Cardiac septum (tissue), 1 donor: ENCODE data around the gene ATF5. TPM values are rescaled to one million over a fixed set of nuclear protein-coding genes. Genes with fewer than 3 reads are reported as not detected.
"Not testable (repeated sequence)": the region's sequence is repeated elsewhere in the genome, so short reads cannot be mapped to it uniquely, and the experiment has no call there.

ENCODE experiments used
- DNase-seq: peaks from one replicate; pipeline ENCODE4 v3.0.0-alpha.2; 2020; ENCODE audit warnings: low spot score
- intact Hi-C: fragments of 100-400 bp; cut with DNase I; formaldehyde crosslinking; loops from one replicate; pipeline ENCODE4 v1.14.0; 2022
- total RNA-seq: library from RNA; stranded (reverse); fragmentation: NEBNext Ultra II Directional; extraction: Animal tissue kit (Norgen Biotek cat#: 25700); gene quantifications from one replicate; pipeline ENCODE4 v1.2.1, GENCODE V29; 2021
- donor health status: DM: no; HTN: no; CAD: no.

ATF5 gene
- total RNA-seq, 1 donor from 2014 or later = 10.6 TPM

DNA sequence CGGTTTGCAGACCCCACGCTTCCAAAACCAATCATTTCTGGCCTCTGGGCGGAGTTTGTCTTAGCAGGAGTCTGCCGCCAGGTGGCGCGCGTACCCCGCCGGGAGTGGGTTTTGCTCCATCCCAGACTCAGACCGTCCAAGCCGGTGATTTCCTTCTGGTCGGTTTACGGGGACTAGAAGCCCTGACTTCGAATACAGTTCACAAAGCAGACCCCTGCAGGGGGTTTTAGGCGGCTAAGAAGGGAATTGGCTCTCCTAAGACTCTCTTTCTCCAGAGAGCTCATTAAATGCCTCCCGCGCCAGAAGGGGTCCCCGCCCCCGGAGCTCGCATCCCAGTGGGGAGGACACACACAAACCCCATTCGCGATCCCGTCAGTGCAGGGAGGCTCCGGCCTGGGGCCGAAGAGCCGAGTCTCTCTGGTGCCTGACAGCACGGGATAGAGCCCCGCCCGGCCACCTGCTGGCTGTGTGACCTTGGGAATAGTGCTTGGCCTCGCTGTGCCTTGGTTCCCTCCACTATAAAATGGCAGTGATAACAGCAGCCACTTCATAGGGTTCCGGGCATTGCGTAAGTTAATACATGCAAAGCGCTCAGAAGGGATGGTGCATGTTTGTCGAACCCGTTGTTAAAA lies 8.9 kb downstream of the ATF5 start:
- peak; percentile 91 for DNase-seq
- intact Hi-C loops = loop anchor here (2.0 to 10.0 kb wide), 2 partner anchors 45 to 197 kb away; no protein-coding TSS in a partner anchor

DNA sequence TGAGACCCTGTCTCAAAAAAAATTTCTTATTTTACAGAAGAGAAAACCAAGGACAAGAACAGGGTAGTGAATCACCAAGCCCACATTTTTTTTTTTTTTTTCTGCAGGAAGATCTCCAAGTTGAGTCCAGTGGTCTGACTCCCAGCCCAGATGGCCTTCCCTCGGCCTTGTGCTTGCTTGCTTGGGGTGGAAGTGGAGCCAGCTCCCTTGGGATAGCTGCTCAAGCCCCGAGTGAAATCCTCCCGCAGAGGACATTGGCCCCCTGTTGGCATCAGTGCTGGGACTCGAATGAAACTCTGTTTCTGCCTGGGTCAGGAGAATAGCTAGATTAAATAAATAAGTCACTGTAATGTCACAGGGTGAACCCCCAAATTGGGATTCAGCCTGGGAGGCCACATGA lies 9.7 kb downstream of the ATF5 start:
- DNase-seq = no peak
- intact Hi-C loops = loop anchor here (10.0 kb wide), 1 partner anchor 196 kb away; no protein-coding TSS in a partner anchor

DNA sequence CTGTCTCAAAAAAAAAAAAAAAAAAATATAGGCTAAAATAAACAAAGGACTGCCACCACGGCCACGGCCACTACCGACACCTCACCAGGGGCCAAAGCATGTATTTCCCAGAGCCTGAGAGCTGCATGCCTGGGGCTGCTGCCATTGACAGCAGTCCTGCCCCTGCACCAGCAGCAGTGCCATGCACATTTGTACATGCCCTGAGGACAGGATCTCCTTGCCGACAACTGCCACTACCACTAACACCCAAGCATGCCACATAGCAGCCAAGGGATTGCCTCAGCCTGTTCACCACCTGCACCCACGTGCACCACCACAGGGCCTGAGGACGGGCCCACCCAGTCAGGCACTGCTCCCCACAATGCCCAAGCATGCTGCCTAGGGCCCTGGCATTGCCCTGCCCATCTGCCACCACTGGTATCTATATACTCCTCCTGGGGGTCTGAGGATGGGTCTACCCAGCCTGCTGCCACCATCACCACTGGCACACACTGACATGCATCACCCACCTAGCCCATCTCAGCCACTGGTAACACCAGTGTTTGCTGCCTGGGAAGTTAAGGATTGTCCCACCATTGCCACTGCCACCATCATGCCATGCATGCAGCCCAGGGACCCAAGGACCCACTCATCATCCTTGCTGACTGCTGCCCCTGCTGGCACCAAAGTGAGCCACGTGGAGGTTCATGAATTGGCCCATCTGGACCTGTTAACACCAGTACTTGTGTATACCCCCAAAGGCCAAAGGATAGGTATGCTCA lies 10.9 kb downstream of the ATF5 start:
- intact Hi-C loops = loop anchor here (10.0 kb wide), 1 partner anchor 195 kb away; no protein-coding TSS in a partner anchor
- DNase-seq = no peak

DNA sequence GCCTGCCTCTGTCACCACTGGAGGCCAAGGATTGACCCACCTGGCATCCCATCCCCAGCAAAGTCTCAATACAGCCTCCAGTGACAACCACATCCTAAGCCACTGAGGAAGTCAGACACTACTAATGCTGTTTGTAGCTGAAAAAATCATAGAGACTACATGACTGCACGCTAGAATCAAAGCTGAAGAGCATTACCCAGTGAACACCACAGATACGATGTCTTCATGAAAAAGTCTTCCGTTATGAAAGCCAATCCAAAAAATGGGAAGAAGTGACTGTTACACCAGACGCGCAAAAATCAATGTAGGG lies 11.4 kb downstream of the ATF5 start:
- no peak for DNase-seq
- intact Hi-C loops = no loop called here

DNA sequence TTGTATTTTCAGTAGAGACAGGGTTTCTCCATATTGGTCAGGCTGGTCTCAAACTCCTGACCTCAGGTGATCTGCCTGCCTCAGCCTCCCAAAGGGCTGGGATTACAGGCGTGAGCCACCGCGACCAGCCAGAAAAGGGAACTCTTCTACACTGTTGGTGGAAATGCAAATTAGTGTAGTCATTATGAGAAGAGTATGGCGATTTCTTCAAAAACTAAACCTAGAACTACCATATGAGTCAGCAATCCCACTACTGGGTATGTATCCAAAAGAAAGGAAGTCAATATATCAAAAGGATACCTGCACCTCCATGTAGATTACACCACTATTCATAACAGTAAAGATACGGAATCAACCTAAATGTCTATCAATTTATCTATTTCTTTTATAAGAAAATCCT lies 15.6 kb downstream of the ATF5 start:
- intact Hi-C loops = not testable (repeated sequence)

DNA sequence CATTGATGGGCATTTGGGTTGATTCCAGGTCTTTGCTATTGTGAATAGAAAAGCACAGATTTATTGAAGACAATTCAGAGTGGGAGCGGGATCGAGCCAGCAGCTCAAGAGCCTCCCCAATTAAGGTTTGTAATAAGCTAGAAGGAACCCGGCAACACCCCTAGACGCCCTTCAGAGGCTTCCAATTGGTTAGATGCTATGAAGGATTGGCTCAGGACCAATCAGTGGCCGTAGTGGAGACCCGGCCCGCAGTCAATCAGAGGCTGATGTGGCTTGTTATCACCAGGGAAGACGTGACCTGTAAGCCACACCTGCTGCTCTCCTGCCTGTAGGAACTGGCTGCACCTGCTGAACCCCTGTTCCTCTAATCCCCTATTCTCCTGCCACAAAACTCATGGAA lies 17.4 kb downstream of the ATF5 start:
- DNase-seq = no peak
- intact Hi-C loops = no loop called here

More for the DNA sequence above, 15.6 kb downstream of the ATF5 start:
- DNase-seq = not testable (repeated sequence)

DNA sequence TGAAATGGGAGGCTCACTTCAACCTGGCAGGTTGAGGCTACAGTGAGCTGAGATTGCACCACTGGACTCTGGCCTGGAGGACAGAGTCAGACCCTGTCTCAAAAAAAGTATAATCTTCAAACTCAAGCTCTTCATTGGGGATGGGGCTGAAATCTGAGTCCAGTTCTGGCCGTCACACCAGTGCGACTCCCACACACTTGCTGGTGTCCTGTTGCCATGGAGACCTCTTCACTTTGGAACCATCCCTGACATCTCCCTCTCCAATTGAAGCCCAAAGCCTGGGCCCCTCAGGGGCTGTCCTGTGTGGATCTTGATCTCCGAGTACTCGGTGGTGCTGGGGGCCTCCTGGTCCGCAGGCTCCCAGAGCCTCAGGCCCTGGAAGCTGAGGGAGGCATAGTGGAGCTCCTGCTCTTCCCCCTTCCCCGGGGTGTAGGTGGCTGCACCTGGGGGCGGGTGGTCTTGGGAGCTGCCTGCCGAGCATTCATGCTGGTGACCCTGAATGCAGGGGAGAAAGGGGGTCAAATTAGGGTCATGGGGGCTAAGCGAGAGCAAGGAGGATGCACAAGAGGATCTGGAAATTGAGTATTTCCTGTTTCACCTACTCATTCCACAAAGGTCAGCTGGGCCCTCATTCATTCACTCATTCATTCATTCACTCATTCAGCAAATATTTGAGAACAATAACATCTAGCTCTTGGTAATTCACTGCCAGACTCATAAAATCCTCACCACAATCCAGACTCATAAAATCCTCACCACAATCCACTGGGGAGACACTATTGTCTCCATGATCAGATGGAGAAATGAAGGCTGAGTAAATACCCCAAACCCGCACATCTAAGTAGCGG lies 21.0 kb downstream of the ATF5 start:
- DNase-seq = no peak
- intact Hi-C loops = no loop called here

DNA sequence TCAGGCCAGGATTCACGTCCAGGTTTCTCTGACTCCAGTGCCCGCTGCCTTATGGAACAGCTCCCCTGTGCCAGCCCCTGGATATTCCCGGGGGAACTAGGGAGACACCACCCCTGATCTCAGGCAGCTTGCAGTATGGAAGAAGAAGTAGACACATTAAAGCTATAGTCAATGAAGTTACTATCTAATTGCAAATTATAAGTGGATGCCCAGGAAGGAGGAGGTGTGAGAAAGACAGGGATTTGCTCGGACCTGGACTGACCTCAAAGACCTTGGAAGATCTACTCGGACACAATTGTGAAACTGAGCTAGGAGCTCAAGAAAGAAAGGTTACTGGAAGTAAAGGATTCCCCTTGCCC lies 21.6 kb downstream of the ATF5 start:
- intact Hi-C loops = no loop called here

DNA sequence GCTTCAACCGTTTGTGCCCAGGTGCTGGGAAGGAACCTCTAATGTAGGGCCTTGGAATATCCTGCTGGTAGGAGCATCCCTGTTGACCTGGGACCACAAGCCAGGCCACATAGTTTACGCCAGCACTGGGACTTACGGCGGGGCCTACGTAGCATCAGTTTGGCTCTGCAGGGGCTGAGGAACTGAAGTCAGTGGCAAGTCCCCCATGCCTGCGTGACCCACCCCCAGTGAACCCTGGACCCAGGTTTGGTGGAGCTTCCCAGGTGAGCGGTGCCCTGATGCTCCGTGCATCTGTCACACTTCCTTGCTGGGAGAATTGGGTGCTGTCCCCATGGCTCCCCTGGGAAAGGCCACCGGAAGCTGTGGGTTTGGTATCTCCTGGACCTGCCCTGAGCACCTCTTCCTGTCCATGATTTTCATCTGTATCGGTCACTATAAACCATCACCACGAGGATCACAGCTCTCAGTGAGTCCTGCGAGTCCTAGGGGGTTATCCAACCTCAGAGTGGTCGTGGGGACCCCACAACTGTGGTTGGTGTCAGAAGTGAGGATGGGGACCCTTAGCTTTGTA lies 22.0 kb downstream of the ATF5 start:
- intact Hi-C loops = no loop called here
- DNase-seq = no peak

More for the DNA sequence above, 21.6 kb downstream of the ATF5 start:
- DNase-seq = no peak

DNA sequence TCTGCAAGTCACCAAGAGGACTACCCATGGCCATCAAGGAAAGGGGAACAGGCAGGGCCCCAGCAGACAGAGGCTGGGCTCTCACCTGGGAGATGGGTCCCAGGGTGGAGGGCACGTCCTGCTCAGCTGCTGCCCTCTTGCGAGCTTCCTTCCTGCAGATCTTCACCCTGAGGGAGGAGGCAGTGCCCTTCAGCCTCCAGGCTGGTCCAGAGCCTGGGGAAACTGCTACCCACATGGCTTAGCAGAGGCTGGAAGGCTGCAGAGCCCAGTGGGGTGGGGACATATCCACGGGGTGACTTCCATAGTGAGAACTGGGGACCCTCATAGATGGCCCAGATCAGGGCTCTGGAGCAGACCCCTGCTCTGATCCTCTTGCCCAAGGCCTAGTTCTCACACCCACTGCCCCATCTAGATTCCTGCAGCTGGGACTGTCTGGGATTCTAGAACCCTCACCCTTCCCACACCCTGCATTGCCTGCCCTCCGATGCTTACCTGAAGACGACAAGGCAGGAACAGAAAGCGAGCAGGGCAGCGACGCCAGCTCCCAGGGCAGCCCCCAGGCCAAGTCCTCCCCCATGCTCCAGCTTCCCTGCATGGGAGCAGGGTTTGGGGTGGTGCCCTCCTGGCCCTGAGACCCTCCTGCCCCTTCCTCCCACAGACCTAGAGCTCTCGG lies 22.9 kb downstream of the ATF5 start:
- no peak for DNase-seq
- intact Hi-C loops = no loop called here

DNA sequence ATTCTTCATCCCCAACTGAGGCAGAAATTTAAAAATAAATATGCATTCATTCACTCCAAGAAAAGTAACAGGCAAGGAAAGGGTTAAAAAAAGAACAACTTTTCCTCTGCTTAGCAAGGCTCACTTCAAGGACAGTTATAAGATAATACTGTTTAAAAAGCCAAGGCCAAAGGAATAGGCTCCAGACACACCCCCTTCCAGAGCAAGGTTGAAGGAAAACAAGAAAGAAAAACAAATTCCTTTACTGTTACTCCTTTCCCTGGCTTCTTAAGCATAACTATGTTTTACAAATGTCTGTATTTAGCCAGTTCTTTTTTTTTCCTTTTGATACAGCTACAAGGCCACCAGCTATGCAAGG lies 23.5 kb downstream of the ATF5 start:
- no peak for DNase-seq
- intact Hi-C loops = no loop called here

DNA sequence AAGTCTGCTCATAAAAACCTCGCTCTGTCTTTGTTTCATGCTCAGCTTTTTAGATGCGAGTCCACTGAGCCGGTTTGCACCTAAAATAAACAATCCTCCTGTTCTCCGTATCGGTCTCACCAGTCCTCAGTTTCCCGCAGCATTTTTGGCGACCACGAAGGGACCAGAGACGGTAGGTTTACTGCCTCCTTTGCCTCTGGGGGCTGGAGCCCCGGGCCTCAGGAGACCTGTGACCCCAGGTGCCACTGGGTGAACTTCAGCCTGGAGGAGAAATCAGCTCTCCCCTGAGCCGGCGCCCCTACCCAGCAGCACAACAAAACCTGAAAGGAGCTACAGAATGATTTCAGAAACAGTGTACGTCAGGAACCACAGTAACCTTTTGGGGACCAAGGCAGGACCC lies 23.9 kb downstream of the ATF5 start:
- DNase-seq = no peak
- intact Hi-C loops = no loop called here

DNA sequence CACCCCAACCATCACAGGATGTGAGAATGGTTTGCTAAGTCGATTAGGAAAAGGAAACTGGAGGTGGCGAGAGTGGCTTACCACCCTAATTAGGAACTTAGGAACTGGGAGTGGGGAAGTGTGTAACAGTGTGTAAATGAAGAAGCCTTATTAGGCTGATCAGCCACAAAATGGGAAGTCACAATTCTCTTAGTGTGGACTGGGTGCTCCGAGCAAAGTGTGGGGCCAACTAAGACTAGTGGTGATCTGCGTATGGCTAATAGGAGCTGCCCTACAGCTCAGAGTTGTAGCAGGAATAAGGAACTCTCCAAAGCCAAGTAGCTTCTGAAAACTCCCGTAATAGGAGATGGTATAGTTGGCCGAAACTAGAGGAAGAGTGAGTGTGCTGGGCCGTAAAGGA lies 24.4 kb downstream of the ATF5 start:
- intact Hi-C loops = no loop called here
- no peak for DNase-seq

DNA sequence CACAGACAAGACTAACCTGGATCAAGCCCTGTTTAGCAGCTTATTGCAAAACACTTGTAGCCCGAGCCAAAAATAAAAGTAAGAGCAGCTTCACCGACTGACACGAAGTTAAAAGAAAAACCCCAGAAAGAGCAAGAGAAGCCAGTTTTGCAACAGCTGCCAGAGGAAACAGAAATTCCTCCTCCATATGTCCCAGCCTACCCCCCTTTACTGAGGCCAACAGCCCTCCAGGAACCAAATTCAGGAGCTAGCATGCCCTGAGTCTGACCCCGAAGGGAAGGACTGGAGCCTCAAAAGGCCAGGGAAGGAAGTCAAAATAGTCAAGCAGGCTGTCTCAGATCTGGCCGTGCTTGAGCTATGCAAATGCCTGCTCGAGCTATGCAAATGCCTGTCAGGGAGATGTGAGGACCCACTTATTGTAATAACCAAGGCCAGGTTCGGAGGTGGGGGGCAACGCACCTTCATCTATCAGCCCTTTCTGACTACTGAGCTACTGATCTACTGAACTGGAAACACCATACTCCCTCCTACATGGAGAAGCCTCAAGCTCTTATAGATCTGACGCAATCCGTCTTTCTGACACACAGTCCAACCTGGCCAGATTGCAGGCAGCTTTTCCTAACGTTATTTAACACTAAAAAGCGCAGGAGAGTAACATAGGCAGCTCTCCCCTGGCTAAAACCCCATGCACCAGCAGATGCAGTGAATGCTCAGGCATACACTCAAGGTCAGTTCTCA lies 25.3 kb downstream of the ATF5 start:
- no peak for DNase-seq
- intact Hi-C loops = no loop called here

DNA sequence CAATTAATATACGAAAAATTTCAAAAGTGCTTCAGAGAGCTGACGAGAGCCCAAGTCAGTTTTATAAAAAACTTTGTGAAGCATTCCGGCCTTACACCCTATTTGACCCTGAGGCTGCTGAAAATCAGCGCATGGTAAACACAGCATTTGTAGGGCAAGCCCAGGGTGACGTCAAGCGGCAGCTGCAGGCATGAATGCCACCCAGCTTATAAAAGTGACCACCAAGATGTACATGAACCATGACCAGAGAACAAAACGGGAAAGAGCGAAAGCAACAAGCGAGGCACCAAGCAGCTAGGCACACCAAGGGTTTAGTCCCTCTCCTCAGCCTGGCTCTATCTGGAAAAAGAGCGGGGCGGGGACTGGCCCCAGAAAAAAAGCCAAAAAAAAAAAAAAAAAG lies 25.9 kb downstream of the ATF5 start:
- no peak for DNase-seq
- intact Hi-C loops = no loop called here

DNA sequence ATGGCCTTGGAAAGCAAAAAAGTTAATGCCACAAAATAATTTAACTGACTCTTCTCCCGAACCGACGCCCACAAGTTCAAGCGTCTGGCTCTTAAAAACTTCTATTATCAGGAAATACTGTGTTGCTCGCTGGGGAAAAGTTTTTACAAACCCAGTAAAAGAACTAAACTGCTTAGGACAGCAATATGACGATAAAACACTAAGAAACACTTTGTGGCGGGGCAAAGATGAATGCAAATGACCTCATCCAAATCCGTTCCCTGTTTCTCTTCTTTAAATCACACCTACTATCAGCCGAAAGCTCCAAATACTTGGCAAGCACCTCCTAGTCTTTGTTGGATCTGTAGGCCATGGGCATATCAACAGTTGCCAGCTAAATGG lies 27.1 kb downstream of the ATF5 start:
- DNase-seq = no peak
- intact Hi-C loops = no loop called here

DNA sequence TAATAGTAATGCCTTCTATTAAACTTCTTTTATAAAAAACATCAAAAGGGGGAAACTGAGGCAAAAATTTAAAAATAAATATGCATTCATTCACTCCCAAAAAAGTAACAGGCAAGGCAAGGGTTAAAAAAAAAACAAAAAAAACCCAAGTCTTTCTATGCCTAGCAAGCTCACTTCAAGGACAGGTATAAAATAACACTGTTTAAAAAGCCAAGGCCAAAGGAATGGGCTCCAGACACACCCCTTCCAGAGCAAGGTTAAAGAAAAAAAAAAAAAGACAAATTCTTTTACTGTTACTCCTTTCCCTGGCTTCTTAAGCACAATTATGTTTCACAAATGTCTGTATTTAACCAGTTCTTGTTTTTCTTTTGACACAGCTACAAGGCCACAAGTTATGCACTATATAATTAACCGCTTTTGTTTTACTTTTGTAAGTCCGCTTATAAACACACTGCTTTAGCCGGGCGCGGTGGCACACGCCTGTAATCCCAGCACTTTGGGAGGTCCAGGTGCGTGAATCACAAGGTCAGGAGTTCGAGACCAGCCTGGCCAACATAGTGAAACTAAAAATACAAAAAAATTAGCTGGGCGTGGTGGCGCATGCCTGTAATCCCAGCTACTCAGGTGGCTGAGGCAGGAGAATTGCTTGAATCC lies 28.4 kb downstream of the ATF5 start:
- no peak for DNase-seq
- intact Hi-C loops = no loop called here

DNA sequence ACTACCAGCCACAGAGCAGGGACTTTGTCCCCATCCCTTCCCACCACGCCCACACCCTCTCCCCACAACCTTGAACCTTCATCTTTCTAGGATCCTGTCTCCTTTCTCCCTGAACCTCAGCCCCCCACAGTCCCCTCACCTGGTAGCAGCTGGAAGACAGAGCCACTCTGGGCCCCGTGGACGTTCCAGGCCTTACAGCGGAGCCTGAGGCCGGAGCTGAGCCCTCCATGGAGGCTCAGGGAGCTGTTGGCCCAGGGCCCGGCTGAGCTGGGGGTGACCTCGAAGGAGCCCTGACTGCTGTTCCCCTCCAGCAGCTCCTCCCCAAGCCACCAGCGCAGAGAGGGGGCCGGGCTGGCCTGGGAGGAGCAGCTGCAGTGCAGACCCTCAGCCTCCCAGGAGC lies 29.1 kb downstream of the ATF5 start:
- DNase-seq = not testable (repeated sequence)

DNA sequence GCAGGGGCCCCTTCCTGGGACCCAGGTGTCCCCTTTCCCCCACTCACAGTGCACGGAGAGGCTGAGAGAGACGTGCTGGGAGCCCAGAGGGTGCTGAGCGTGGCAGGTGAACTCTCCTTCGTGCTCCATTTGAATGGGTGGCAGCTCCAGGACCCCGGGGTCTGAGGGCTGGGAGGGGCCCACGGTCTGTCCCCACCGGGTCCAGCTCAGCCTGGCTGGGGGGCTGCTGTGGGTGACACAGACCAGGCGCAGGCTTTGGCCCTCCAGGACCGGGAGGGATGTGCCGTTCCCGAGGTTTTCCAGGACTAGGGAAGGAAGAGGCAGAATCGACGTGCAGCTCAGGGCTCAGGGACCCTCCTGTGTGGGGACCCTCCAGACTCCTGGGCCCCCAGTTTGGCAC lies 29.6 kb downstream of the ATF5 start:
- intact Hi-C loops, DNase-seq: not testable (repeated sequence)

More for the DNA sequence above, 29.1 kb downstream of the ATF5 start:
- intact Hi-C loops = not testable (repeated sequence)
